GM19099 (cell line): ENCODE data around the gene PRKCA.

ENCODE experiments used
- POLR2A ChIP-seq: IDR thresholded peaks from 3 replicates; pipeline ENCODE4 v1.6.1; 2011; ENCODE audit warnings: low read depth; ENCODE audit not compliant: insufficient read length; ENCODE audit errors: extremely low read depth

PRKCA gene

DNA sequence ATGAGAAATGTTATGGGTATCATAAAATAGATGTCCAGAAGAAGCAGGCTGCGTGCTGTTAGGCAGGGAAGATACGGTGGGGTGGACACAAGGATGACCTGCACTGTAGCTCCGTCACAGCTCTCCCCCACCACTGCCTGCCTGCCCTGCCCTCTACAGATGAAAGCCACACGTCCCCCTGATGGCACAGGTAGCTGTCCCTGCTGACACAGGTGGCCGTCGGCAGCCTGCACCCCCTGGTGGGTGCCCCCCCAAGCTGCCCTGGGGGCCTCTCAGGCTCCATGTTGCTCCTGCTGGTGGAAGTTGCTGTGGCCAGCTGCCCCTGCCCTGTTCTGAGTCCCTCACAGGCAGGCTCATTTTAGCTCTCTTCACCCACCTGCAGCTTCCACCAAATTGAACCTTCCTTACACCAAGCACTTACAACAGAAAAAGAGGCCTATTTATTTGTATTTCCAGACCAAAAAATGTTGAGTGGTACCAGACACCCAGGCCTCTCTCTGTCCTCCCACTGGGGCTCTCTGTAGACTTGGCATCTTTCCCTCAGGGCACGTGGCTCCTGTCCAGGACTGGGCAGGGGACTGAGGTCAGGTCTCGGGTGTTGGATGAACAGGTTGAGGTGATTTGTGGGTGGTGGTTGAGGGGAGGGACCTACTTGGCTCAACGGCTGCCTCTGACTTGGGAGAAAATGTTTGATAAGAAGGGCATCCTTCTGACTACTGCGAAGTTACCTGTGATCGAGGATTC is 482.4 kb downstream of the PRKCA start:
- TF ChIP-seq POLR2A: no peak

DNA sequence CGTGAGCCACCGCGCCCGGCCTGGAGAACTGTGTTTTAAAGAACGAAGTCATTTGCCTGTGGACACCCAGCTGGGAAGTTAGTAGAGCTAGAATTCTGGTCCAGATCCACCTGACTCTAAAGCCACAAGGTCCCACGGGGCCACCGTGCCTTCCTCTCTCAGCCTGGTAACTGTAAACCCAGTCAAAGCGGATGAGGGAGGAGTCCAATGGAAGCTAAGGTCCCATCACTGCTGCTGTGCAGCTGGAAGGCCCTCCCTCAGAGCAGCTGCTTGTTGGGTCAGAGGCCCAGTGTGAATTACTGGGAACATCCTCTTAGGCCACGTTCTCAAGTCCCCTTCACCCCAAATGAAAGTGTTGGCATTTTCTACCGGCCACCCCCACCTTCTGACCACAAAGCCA is 483.7 kb downstream of the PRKCA start:
- TF ChIP-seq POLR2A: no peak

DNA sequence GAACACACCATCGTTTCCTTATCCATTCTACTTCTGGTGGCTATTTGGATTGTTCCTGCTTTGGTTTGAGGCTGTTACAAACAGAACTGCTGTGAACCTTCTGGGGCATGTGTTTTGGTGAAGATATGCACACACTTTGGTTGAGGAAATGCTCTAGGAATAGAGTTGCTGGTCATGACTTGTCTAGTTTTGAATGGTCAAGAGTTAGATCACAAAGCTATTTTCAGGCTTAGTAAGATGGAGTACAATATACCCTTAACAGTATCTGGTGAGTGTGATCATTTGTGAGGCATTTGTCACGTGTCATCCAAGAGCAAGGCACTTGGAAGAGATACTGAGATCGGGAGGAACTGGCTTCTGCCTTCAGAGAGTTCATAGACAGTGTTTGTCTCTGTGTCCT is 485.5 kb downstream of the PRKCA start:
- no peak for TF ChIP-seq POLR2A

DNA sequence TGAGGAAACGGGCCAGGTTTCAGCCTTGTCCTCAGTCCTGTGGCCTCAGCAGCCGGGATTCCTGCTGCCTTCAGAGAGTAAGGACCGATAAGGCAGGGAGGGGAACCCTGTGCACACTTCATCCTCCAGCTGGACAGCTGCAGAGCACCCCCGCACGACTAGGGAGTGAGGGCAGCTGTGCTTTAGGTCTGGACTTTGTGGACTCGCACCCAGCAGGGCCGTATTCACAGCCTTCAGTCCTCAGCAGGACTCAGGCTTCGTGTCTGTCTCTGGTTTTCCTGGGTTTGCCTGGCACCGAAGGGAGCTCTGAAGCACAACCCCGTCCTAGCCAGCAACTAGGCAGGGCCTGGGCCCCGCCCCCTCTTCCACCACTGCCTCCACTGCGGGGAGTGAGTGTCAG is 486.7 kb downstream of the PRKCA start:
- TF ChIP-seq POLR2A: no peak

DNA sequence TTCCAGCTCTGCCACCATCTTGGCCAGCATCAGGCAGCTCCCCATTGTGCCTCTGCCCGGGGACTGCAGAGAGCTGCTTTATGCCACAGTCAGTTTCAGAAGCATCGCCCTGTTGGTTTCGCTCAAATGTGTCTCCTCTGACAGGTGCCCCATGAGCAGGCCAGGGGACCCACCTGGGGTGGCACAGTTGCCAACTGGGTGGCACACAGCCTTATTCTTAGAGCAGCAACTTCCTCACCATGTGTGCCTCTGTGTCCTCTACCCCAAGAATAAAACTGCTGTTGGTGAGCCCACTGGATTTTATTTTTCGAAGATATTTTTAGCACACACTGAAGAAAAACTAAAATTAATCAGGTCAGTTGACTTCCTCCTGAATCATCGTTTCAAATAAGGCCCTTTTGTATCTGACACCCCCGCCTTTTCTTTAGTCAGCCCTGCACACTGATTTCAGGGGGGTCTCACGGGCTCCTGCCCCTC is 487.6 kb downstream of the PRKCA start:
- TF ChIP-seq POLR2A: no peak

DNA sequence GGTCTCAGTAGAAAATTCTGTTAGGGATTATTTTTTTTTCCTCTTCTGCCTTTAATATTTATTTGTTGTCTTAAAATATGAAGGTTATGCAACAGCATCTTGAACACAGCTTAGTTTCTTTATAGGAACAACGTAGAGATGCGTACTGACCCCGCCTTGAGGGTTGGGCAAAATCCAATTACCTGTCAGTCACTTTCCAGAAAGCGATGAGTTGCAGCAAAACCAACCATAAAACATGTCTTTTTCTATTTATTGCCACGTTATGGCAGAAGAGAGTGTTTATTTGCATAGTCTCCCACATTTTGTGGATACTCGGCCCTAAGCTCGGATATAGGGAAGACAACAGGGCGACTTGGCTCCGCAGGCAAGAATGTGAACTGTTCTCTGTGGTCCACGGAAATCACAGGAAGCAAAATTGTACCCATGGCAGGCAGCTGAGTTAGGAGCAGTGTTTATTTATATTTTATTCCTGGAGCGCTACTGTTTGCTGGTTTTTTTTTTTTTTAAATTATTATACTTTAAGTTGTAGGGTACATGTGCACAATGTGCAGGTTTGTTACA is 488.2 kb downstream of the PRKCA start:
- TF ChIP-seq POLR2A: no peak

DNA sequence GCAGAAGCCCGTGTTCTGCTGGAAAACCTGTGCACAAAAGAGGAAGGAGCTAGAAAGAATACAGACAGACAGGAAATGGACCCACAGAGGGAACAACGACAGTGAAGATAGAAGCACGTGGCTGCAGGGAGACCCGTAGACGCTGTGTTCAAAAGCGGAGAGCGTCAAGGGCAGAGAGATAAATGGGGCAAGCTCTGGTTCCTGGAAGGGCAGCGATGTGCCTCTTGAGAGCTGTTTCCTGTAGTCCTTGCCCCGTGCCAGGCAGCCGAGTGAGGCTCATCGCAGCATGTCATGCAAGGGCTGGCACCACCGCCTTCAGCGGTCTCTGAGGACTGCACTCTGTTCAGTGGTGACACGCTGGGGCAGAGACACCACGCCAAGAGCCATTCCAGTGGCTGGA is 488.9 kb downstream of the PRKCA start:
- no peak for TF ChIP-seq POLR2A

DNA sequence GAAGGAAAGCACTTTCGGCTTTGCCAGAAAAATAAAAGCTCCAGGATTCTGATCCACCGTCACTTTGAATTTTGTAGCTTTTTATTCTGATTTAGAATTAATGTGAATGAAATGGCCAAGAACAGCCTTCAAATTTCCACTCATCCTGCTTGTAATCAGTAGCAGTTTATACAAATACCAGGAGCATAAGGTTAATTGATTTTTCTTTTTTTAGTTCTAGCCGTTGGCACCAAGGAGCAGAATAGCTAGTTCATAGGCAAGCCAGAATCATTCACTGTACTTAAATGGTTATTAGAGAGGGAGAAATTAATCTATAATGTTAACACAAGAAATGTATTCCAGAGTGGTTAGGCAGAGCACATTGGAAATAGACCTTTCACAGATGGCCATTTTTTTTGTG is 491.4 kb downstream of the PRKCA start:
- TF ChIP-seq POLR2A: no peak

DNA sequence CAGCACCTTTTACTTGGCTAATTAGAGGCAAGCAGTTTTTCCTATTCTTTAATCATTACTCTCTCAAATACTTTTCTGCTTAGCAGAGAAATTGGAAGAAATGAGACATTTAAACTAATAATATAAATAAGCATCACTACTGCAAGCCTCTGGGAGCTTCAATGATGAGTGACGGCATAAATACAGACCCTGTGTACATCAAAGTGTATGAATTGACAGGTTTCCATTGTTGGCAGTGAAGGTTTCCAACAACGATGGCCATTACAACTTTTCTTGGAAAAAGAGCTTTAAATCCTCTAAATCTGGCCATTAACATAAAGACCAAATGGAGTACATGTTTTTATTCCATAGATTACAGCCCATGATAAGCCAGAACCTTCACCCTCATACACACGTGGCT is 493.1 kb downstream of the PRKCA start:
- no peak for TF ChIP-seq POLR2A

DNA sequence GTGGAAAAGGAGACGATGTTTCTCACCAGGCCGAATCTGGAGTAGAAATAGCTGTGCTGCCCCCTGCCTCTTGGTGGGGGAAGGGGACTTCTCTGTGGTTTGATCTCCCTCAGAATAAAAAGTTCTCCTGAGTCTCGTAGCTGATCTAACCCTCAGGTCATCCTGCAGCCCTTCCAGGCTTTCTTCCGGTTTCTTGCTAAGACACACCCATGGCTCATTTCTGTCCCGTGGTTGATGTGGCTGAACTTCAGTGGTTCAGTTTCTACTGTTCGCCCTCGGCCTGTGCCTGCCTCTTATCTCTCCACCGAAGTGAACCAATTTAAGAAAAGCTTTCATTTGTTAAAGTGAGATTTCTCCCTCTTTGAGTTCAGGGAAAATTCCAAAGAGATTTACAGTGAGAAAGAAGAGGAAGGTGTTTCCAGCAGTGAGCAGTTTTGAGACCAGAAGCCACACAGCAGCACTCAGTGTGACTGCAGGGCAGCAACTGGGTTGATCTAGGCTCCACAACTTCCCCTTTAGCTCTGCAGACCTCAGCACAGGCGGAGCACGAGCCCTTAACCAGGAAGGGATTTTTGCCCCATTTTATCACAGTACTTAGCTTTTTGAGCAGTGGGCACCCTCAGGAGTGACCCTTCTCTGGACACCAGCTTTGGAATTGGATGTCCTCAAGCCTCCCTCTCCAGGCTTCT is 497.6 kb downstream of the PRKCA start:
- no peak for TF ChIP-seq POLR2A

DNA sequence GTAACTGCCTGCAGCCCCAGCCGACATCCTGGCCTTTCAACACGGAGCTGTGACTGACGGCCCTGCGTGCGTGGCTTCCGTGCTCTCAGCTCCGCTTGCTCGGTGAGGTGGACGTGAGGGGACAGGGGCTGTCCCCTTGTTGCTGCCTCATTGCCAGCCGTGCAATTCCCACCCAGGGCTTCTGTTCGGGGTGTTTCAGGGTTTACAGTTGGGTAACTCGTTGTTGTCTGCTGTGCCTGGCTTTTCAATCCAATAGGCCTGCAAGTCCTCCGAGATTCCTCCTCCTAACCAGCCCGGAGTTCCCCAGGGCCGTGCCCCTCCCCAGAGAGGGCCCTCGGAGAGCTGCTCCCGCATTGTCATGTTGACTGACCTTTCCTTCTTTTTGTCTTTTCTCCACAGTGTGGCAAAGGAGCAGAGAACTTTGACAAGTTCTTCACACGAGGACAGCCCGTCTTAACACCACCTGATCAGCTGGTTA is 501.1 kb downstream of the PRKCA start:
- TF ChIP-seq POLR2A: no peak

DNA sequence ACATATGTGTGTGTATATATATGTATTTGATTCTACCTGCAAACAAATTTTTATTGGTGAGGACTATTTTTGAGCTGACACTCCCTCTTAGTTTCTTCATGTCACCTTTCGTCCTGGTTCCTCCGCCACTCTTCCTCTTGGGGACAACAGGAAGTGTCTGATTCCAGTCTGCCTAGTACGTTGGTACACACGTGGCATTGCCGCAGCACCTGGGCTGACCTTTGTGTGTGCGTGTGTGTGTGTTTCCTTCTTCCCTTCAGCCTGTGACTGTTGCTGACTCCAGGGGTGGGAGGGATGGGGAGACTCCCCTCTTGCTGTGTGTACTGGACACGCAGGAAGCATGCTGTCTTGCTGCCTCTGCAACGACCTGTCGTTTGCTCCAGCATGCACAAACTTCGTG is 503.2 kb downstream of the PRKCA start:
- no peak for TF ChIP-seq POLR2A

DNA sequence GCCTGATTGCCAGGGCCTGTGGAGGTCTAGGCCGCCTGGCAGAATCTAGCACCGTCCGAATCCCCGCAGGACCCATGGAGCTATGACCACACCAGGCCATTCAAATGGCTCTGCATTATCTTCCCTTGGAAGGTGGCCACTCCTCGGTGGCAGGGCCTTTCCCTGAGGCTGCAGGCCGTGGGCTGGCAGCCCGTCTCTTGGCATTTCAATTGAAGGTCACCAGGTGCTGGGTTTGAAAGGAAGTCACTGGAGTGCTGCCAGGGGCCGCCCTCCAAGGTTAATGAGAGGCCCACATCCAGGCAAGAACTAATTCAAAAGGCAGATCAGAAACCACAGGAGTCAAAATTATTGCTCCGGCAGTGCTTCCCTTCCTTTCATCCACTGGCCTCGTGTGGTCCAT is 504.8 kb downstream of the PRKCA start:
- TF ChIP-seq POLR2A: no peak

DNA sequence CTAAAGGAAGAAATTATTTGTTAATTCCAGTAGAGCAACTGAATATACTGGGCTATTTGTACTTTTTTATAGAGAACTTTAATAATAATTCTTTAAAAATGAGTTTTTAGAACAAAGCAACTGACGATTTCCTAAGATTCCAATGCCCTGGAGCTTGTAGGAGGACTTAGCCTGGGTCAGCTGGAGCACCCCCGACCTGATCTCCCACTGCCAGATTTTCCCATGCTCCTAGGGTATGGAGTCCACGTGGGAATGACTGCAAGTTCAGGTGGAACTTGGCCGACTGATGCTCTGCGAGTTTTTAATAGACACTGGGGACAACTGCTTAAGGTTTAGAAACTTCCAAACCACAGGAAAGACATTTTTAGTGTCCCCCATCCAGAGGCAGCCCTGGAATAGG is 507.0 kb downstream of the PRKCA start:
- no peak for TF ChIP-seq POLR2A

DNA sequence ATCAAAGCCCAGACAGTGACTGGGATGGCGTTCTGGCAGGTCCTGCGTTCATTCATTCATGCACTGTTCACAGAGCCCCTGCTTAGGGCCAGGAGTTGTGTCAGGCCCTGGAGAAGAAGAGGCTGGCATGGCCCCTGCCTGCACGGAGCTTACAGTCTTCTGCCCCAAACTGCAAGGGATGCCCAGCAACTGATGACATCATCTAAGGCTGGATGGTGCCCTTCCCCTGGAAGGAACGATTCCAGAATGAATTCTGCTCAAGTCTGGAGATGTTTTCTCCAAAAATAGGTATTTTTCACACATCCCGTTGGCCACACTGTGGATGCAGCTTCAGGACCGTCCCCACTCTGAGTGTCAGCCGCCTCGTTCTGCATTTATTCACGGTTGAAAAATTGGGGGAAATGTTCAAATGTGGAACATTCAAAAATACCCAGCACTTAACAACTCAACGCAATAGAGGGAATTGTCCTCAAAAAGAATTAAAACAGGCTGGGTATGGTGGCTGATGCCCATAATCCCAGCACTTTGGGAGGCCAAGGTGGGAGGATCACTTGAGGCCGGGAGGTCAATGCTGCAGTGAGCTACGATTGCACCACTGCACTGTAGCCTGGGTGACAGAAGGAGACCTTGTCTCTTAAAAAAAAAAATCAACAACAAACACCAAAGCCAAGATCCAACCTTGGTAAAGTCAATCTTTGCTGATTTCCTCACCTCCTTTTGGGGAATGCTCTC is 508.7 kb downstream of the PRKCA start:
- TF ChIP-seq POLR2A: no peak

DNA sequence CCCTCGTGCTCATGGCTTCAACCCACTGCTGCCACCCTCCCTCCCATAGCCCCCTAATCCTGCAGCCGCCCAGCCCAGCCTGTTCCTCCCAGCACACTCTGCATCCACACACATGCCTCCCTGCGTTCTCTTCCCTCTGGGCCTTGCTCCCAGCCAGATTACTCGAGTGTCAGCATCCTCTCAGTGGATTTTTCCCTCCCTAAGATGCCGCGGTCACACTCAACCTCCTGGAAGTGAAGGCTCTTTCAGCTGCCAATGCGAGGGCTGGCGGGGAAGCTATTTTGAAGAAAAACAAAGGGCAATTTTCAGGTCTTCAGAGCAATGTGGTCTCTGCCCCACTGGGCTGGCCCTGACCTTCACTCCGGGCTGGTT is 509.3 kb downstream of the PRKCA start:
- no peak for TF ChIP-seq POLR2A

DNA sequence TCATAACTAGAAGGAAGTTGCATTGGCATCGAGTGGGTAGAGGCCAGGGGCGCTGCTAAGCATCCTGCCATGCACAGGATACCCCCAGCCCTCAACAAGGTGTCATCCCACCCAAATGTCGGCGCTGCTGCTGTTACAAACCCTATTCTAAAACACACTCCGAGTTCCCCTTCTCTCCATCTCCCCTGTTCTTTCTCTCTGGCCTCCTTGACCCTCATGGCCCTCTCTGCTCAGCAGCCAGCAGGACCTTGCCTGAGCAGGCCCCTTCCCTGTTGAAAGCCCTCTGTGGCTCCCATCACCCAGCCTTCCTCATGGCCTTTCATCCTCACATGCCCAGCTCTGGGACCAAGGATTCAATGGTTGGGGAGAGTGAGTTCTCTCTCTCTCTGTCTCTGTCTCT is 510.2 kb downstream of the PRKCA start:
- no peak for TF ChIP-seq POLR2A
